DND-41 (cell line): ENCODE results near the gene NANS.

Experiments used
- EZH2 ChIP-seq: IDR thresholded peaks from 3 replicates; pipeline ENCODE4 v1.6.1; 2012; ENCODE audit warnings: borderline replicate concordance, low read depth, mild to moderate bottlenecking, moderate library complexity, low read length, inconsistent platforms; ENCODE audit not compliant: severe bottlenecking
- TF ChIP-seq, protein P1 (sequence below): IDR thresholded peaks from 2 replicates; pipeline ENCODE4 v1.5.1; 2012; ENCODE audit warnings: borderline replicate concordance, low read length, moderate library complexity, mild to moderate bottlenecking; ENCODE audit not compliant: poor library complexity, severe bottlenecking; ENCODE audit errors: extremely low read depth

- TF ChIP-seq, protein P1, sequence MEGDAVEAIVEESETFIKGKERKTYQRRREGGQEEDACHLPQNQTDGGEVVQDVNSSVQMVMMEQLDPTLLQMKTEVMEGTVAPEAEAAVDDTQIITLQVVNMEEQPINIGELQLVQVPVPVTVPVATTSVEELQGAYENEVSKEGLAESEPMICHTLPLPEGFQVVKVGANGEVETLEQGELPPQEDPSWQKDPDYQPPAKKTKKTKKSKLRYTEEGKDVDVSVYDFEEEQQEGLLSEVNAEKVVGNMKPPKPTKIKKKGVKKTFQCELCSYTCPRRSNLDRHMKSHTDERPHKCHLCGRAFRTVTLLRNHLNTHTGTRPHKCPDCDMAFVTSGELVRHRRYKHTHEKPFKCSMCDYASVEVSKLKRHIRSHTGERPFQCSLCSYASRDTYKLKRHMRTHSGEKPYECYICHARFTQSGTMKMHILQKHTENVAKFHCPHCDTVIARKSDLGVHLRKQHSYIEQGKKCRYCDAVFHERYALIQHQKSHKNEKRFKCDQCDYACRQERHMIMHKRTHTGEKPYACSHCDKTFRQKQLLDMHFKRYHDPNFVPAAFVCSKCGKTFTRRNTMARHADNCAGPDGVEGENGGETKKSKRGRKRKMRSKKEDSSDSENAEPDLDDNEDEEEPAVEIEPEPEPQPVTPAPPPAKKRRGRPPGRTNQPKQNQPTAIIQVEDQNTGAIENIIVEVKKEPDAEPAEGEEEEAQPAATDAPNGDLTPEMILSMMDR: no peak
- TF ChIP-seq EZH2: no peak
These were observed 45.4 kb upstream of the NANS start for GRCh38 chr9:98011122-98011521.
